Measurements from ENCODE around the gene NFE2L3.
A peak's percentile ranks its signal among the peaks of the same experiment; 100 is the strongest.
"Not testable (repeated sequence)": the region's sequence is repeated elsewhere in the genome, so short reads cannot be mapped to it uniquely, and the experiment has no call there.

NFE2L3 gene

DNA sequence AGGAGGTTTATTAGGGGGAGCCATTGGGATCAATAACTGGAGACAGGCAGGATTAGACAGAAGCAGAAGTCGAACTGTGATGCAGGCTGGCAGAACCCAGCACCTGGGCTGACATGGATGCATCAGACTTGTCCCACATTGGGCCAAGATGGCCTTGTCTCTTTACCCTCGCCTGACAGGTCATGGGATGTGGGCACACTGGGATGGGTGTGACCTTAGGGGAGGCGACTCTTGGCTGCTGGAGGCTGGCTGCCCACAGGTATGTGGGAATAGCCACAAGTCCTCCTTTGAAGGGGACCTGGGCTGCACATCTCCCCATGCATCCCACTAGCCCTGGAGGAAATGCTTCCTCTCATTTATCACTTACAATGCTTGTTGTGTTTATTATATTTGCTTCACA is 17.3 kb downstream of the NFE2L3 start:
- DNase-seq, result no peak

DNA sequence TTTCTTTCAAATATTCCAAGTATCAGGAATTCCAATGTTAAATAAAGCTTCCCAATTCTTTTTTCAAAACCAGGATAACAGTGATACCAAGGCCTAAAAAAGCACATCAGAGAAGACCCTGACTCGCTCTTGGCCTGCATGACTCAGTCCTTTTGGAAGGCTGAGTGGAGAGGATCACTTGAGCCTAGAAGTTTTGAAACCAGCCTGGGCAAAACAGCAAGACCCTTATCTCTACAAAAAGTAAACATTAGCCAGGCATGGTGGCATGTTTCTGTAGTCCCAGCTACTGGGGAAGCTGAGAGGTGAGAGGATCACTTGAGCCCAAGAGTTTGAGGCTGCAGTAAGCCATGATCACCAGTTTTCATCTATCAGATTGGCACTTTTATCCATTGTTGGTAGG is 18.7 kb downstream of the NFE2L3 start:
- DNase-seq, result no peak

GRCh38 chr7:26171601-26172000 is 19.6 kb downstream of the NFE2L3 start:
- no peak for DNase-seq

DNA sequence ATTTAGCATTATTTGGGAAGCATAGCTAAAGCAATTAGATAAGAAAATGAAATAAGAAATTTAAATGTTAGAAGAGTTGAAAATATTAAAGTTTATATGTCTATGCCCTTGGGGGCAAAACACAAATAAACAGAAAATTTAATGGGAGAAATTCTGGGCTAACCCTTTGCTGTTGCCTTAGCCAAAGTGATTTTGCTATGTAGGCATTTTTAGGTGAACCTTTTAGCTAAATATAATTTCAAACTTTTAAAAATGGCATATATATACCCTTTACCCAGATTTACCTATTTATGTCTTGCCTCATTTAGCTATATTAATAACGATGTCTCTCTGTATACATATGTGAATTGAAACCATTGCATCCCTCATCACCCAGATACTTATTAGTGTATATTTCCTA is 20.1 kb downstream of the NFE2L3 start:
- DNase-seq, result no peak

- DNase-seq, result not testable (repeated sequence)
These were observed 23.9 kb downstream of the NFE2L3 start for GRCh38 chr7:26175903-26176302.

- DNase-seq, result not testable (repeated sequence)
These were observed 24.7 kb downstream of the NFE2L3 start for GRCh38 chr7:26176696-26177095.

DNA sequence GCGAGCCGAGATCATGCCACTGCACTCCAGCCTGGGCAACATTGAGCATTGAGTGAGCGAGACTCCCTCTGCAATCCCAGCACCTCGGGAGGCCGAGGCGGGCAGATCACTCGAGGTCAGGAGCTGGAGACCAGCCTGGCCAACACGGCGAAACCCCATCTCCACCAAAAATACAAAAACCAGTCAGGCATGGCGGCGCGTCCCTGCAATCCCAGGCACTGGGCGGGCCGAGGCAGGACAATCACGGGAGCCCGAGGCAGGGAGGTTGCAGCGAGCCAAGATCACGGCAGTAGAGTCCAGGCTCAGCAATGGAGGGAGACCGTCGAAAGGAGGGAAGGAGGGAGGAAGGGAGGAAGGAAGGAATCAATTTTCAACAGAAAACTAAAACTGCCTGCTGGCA is 25.3 kb downstream of the NFE2L3 start:
- DNase-seq, result not testable (repeated sequence)

- DNase-seq, result no peak
These were observed 26.4 kb downstream of the NFE2L3 start for GRCh38 chr7:26178272-26178960.

- DNase-seq, result no peak
These were observed 27.4 kb downstream of the NFE2L3 start for GRCh38 chr7:26179422-26179821.

- DNase-seq, result no peak
These were observed 28.0 kb downstream of the NFE2L3 start for GRCh38 chr7:26179826-26180497.

DNA sequence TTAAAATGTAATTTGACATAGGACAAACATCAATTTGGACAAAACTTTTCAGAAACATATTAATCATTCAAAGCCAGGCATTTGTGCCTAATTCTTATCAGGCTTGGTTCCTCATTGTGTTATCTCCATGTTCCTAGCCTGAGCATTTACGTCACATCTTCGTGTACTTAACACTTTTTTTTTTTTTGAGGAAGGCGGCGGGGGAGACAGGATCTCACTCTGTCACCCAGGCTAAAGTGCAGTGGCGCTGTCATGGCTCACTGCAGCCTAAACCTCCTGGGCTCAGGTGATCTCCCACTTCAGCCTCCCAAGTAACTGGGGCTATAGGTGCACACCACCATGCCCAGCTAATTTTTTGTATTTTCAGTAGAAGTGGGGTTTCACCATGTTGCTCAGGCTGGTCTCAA is 28.8 kb downstream of the NFE2L3 start:
- DNase-seq, result no peak

DNA sequence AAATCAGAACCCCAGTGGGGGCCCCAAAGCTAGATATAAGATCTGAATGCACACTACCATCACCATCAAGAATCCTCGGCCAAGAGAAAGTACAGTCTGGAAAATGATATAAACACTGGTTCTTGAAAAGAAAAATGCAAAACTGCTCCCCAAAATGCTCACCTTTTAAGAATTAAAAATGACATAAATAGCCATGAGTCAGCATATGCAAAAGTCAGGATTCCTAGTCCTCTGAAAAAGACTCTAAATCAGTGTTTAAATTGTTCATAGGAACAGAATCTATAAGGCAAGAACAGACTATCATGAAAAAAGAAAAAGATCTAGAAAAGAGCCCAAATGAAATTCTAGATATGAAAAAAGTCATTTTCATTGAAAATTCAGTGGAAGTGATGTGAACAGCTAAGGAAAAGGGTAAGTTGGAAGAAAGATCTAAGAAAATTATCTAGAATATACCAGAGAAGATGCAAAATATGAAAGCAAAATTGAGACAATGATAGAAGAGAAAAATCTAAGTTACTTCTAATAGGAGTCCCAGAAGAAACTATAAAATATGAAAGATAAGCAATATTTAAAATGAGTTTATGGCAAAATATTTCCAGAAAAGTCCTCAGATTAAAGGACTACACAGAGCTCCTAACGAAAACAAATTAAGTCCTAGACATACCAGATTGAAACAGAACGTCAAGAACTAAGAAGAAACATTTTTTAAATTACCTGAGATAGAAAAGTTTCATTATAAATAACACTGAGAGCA is 29.7 kb downstream of the NFE2L3 start:
- no peak for DNase-seq

- DNase-seq, result peak in 1 of 3 experiments; percentile 48
These were observed 30.3 kb downstream of the NFE2L3 start for GRCh38 chr7:26182283-26182682.

- DNase-seq, result peak in 1 of 3 experiments; percentile 48
These were observed 30.7 kb downstream of the NFE2L3 start for GRCh38 chr7:26182706-26183105.

GRCh38 chr7:26183545-26184280 is 31.7 kb downstream of the NFE2L3 start:
- peak in 1 of 3 experiments; percentile 60 for DNase-seq

DNA sequence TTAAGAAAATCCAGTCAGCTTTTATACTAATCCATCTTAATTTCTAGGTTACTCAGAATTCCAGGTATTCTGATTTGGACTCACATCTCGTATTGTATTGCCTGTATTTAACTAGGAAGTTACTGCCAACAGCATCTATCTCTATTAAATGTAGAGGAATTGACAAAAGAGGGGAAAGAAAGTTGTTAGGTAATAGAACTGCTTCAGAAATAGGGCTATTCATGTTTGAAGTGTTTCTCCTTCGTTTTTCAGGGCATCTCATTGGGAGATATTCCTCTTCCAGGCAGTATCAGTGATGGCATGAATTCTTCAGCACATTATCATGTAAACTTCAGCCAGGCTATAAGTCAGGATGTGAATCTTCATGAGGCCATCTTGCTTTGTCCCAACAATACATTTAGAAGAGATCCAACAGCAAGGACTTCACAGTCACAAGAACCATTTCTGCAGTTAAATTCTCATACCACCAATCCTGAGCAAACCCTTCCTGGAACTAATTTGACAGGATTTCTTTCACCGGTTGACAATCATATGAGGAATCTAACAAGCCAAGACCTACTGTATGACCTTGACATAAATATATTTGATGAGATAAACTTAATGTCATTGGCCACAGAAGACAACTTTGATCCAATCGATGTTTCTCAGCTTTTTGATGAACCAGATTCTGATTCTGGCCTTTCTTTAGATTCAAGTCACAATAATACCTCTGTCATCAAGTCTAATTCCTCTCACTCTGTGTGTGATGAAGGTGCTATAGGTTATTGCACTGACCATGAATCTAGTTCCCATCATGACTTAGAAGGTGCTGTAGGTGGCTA is 32.5 kb downstream of the NFE2L3 start:
- peak in 1 of 3 experiments; percentile 60 for DNase-seq

DNA sequence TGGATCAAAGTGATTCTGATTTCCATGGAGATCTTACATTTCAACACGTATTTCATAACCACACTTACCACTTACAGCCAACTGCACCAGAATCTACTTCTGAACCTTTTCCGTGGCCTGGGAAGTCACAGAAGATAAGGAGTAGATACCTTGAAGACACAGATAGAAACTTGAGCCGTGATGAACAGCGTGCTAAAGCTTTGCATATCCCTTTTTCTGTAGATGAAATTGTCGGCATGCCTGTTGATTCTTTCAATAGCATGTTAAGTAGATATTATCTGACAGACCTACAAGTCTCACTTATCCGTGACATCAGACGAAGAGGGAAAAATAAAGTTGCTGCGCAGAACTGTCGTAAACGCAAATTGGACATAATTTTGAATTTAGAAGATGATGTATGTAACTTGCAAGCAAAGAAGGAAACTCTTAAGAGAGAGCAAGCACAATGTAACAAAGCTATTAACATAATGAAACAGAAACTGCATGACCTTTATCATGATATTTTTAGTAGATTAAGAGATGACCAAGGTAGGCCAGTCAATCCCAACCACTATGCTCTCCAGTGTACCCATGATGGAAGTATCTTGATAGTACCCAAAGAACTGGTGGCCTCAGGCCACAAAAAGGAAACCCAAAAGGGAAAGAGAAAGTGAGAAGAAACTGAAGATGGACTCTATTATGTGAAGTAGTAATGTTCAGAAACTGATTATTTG is 33.3 kb downstream of the NFE2L3 start:
- DNase-seq, result peak in 1 of 3 experiments; percentile 62

DNA sequence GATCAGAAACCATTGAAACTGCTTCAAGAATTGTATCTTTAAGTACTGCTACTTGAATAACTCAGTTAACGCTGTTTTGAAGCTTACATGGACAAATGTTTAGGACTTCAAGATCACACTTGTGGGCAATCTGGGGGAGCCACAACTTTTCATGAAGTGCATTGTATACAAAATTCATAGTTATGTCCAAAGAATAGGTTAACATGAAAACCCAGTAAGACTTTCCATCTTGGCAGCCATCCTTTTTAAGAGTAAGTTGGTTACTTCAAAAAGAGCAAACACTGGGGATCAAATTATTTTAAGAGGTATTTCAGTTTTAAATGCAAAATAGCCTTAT is 33.8 kb downstream of the NFE2L3 start:
- DNase-seq, result no peak

- DNase-seq, result peak in 1 of 3 experiments; percentile 54
These were observed 34.6 kb downstream of the NFE2L3 start for GRCh38 chr7:26186364-26187311.
